K562 (cell line): ENCODE data around the gene RND1. TPM values are rescaled to one million over a fixed set of nuclear protein-coding genes. Genes with fewer than 3 reads are reported as not detected.

Source experiments
- ATAC-seq: fragments of 200-7000 bp; cut with Tn5 transposase; 3 replicates; pipeline ENCODE4 v1.9.1; 2020; ENCODE audit warnings: moderate library complexity
- BruUV-seq: library from RNA; stranded (reverse); fragments of 400-500 nt; replicated peaks from 2 replicates; lab custom pipeline; 2021; lab: Mats Ljungman, UMichigan
- CTCF ChIA-PET: fragments of 300-600 bp; formaldehyde crosslinking; extraction: SDS; loops from one replicate; lab custom pipeline; 2021; ENCODE audit warnings: low intra/inter-chr PET ratio; lab: Yijun Ruan, JAX
- POLR2A ChIA-PET: fragments of 300-600, 350-650 bp; sonication (Branson Sonifier 250); formaldehyde crosslinking; extraction: SDS; loops from one replicate; lab custom pipeline; 2021; ENCODE audit warnings: antibody characterized with exemption, inconsistent platforms; lab: Yijun Ruan, JAX
- DNase-seq, 4 experiments: peaks; one replicate each; pipeline versions ENCODE4 v3.0.0 to v3.0.0-alpha.2; 2011 to 2018; ENCODE audit warnings: low spot score in 3 of 4, mixed read lengths in 3 of 4; ENCODE audit errors: extremely low read depth in 1 of 4
- FAIRE-seq: peaks from 2 replicates; lab custom pipeline; 2011; peaks lifted over from hg19 to GRCh38; lab: Jason Lieb, UNC
- H2AFZ ChIP-seq: 2 replicates; pipeline ENCODE4 v1.6.0; 2011; ENCODE audit warnings: low read depth, low read length, control low read depth, inconsistent platforms
- H3K27ac ChIP-seq: fragments of 200-600 bp; 3 replicates; pipeline ENCODE4 v1.8.0; 2011; ENCODE audit warnings: low read depth, mild to moderate bottlenecking, control low read depth, inconsistent platforms, low read length, moderate library complexity, mixed read lengths; ENCODE audit errors: extremely low read depth
- H3K27me3 ChIP-seq, 2 experiments: fragments of 300-600 bp in 1 of 2; 2 replicates in 1 of 2; 3 replicates in 1 of 2; pipeline versions ENCODE4 v1.6.0 to v1.8.0; 2011; ENCODE audit warnings: inconsistent platforms in 2 of 2, low read length in 2 of 2, mild to moderate bottlenecking in 1 of 2, mixed read lengths in 1 of 2, moderate library complexity in 1 of 2; ENCODE audit not compliant: control insufficient read depth in 2 of 2, insufficient read depth in 2 of 2
- H3K36me3 ChIP-seq: fragments of 300-600 bp; 3 replicates; pipeline ENCODE4 v1.8.0; 2011; ENCODE audit warnings: mild to moderate bottlenecking, low read length, inconsistent platforms; ENCODE audit not compliant: control insufficient read depth, insufficient read depth
- H3K4me1 ChIP-seq, 2 experiments: fragments of 200-600 bp in 1 of 2; replicated peaks in 1 of 2; 2 replicates in 1 of 2; 3 replicates in 1 of 2; pipeline versions ENCODE4 v1.5.1 to v1.8.0; 2011; ENCODE audit warnings: inconsistent platforms in 2 of 2, low read length in 2 of 2, mild to moderate bottlenecking in 1 of 2, mixed read lengths in 1 of 2, moderate library complexity in 1 of 2; ENCODE audit not compliant: control insufficient read depth in 2 of 2, insufficient read depth in 2 of 2
- H3K4me2 ChIP-seq: 2 replicates; pipeline ENCODE4 v1.6.1; 2011; ENCODE audit warnings: low read length, control low read depth, inconsistent platforms, mixed read lengths; ENCODE audit not compliant: insufficient read depth
- H3K4me3 ChIP-seq: fragments of 200-600 bp; sonication (generic), shearing (Covaris generic); 2 replicates; pipeline ENCODE4 v1.5.1; 2016; ENCODE audit warnings: control low read depth, inconsistent platforms
- H3K79me2 ChIP-seq: fragments of 200-600 bp; 3 replicates; pipeline ENCODE4 v1.8.0; 2011; ENCODE audit warnings: low read length, inconsistent platforms; ENCODE audit not compliant: control insufficient read depth, insufficient read depth
- H3K9ac ChIP-seq, 2 experiments: 2 replicates each; pipeline versions ENCODE4 v1.6.0 to v1.6.1; 2011; ENCODE audit warnings: low read depth in 2 of 2, low read length in 2 of 2, control low read depth in 1 of 2, inconsistent platforms in 1 of 2, mild to moderate bottlenecking in 1 of 2, mixed read lengths in 1 of 2; ENCODE audit not compliant: insufficient read depth in 1 of 2
- H3K9me1 ChIP-seq: one replicate; pipeline ENCODE4 v1.6.0; 2011; ENCODE audit warnings: inconsistent platforms, mild to moderate bottlenecking, low read length, moderate library complexity; ENCODE audit not compliant: control insufficient read depth, insufficient read depth
- H3K9me3 ChIP-seq: replicated peaks from 2 replicates; pipeline ENCODE4 v1.5.1; 2011; ENCODE audit warnings: low read depth, low read length, inconsistent platforms; ENCODE audit not compliant: control insufficient read depth, insufficient read depth
- H4K20me1 ChIP-seq: replicated peaks from 2 replicates; pipeline ENCODE4 v1.6.1; 2011; ENCODE audit warnings: low read length, inconsistent platforms, mixed read lengths; ENCODE audit not compliant: control insufficient read depth, insufficient read depth
- RFX1 ChIP-seq: fragments of 450-650 bp; IDR thresholded peaks from 2 replicates; pipeline ENCODE4 v1.6.1; 2016; ENCODE audit warnings: mild to moderate bottlenecking, moderate library complexity
- SETDB1 ChIP-seq: IDR thresholded peaks from one replicate; pipeline ENCODE4 v1.6.1; 2012; ENCODE audit warnings: low read length, control low read depth, inconsistent platforms
- ZBED1 ChIP-seq: IDR thresholded peaks from 2 replicates; pipeline ENCODE4 v1.6.1; 2014
- ZNF24 ChIP-seq: fragments of 450-650 bp; IDR thresholded peaks from 2 replicates; pipeline ENCODE4 v1.6.1; 2016
- ZNF253 ChIP-seq: fragments of 250-450 bp; sonication (Bioruptor Pico); conservative IDR thresholded peaks from 2 replicates; pipeline ENCODE4 v1.6.1; 2021; ENCODE audit warnings: mild to moderate bottlenecking
- WGBS: fragments of 100-300 bp; shearing (Covaris generic); methylation state at CpG from one replicate; pipeline ENCODE4 v1.1.6; 2016; ENCODE audit warnings: low coverage, mixed read lengths; ENCODE audit not compliant: insufficient coverage; ENCODE audit errors: missing lambda C conversion rate; 5-methylcytosine and 5-hydroxymethylcytosine counted together
- in situ Hi-C: fragments of 300-500 bp; cut with MboI; formaldehyde crosslinking; loops from 4 replicates; pipeline ENCODE4 v1.15.0; 2018; ENCODE audit warnings: inconsistent platforms, mixed read lengths
- intact Hi-C: fragments of 100-400 bp; cut with micrococcal nuclease; formaldehyde crosslinking; loops from 2 replicates; pipeline ENCODE4 v1.14.2; 2022
- polyA plus RNA-seq, 8 experiments: library from polyadenylated mRNA; depleted of rRNA in 4 of 8; stranded (reverse) in 5 of 8; unstranded in 3 of 8; fragments of >200 nt; fragmentation: Nextera tagmentation in 2 of 8; fragmentation: Illumina TruSeq in 1 of 8; extraction: Ambion mirVana in 2 of 8; extraction: Trizol in 1 of 8; gene quantifications; 2 replicates each; pipeline versions ENCODE4 v1.2.1 to v1.2.3, GENCODE V29; 2011 to 2014; ENCODE audit warnings: inconsistent platforms in 1 of 8, missing spikeins in 1 of 8
- total RNA-seq, 7 experiments: library from RNA; depleted of rRNA in 6 of 7; stranded (reverse); fragments of >200 nt in 6 of 7; fragmentation: Illumina TruSeq in 2 of 7; extraction: Trizol in 2 of 7; gene quantifications; 2 replicates each; pipeline versions ENCODE4 v1.2.1 to v1.2.3, GENCODE V29; 2011 to 2021; ENCODE audit warnings: low replicate concordance in 1 of 7
- TF ChIP-seq, protein P1 (sequence below): fragments of 250-450 bp; sonication (Bioruptor Pico); IDR thresholded peaks from 2 replicates; pipeline ENCODE4 v1.4.0; 2020; ENCODE audit warnings: mild to moderate bottlenecking

Gene RND1
- total and polyA plus RNA-seq, 9 of the 15 experiments (the other 6 are each of a cell fraction or from before 2014, with no cell fraction given), result 0.18 to 0.78 (median 0.58) TPM; not detected in 2

GRCh38 chr12:48817873-48818830 is 47.5 kb downstream of the RND1 start, which contains the start of gene CACNB3 (continued):
- TF ChIP-seq ZNF253 (CRISPR knock-in tag), result no peak
- TF ChIP-seq, protein P1, sequence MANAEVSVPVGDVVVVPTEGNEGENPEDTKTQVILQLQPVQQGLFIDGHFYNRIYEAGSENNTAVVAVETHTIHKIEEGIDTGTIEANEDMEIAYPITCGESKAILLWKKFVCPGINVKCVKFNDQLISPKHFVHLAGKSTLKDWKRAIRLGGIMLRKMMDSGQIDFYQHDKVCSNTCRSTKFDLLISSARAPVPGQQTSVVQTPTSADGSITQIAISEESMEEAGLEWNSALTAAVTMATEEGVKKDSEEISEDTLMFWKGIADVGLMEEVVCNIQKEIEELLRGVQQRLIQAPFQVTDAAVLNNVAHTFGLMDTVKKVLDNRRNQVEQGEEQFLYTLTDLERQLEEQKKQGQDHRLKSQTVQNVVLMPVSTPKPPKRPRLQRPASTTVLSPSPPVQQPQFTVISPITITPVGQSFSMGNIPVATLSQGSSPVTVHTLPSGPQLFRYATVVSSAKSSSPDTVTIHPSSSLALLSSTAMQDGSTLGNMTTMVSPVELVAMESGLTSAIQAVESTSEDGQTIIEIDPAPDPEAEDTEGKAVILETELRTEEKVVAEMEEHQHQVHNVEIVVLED (CRISPR knock-in tag), result no peak
- no peak for TF ChIP-seq ZBED1
- TF ChIP-seq SETDB1, result no peak

GRCh38 chr12:48816143-48816854 is 49.4 kb downstream of the RND1 start:
- Histone ChIP-seq H3K36me3 (no peaks in the 10 kb centered on the region), H2AFZ (no peak overlapping the region), H3K79me2 (no peaks in the 10 kb centered on the region), H3K4me1 (peaks cover 4 to 38% of the 10 kb centered on the region in 2 experiments; a peak in 3 of 5 replicates), H3K4me2 (no peak overlapping the region), H3K9me1 (no peaks in the 10 kb centered on the region), H3K9ac (peak overlapping the region in 1 of 2 experiments; percentile 91; a peak in 2 of 4 replicates), H4K20me1 (0 out of 2 replicates have a peak, but pooled peaks cover 3% of the 10 kb centered on the region), H3K27ac (no peak overlapping the region), H3K27me3 (peaks cover 0 to 28% of the 10 kb centered on the region in 2 experiments; a peak in 2 of 5 replicates), H3K9me3 (no peaks in the 10 kb centered on the region), H3K4me3 (no peak overlapping the region; the same call in 1 of the 2 replicates)
- FAIRE-seq (peak; percentile 61), ATAC-seq (no peak), DNase-seq (no peak)
- intact Hi-C loops (no loop called here), in situ Hi-C loops (no loop called here)
- 53% methylated on average over 3 of the region's 3 CpGs for WGBS
- BruUV-seq, result TSS peak; percentile 41
- TF ChIP-seq RFX1 (peak; percentile 75; the same call in 1 of the 2 replicates), ZNF24 (no peak)
- ChIA-PET CTCF (interaction anchor here (0.5 to 2.1 kb wide), 2 partner anchors 25 to 63 kb away, joined by 3 to 9 read pairs; no protein-coding TSS in a partner anchor), POLR2A (interaction anchor here (0.7 kb wide), 1 partner anchor 21 kb away, joined by 3 read pairs; no protein-coding TSS in a partner anchor)
